ENCODE results near the gene TARM1.

The TARM1 gene

GRCh38 chr19:54021363-54021762 is 59.8 kb downstream of the TARM1 start:
- no peak for TF ChIP-seq POLR2A (IDR thresholded peaks at IDR 0.05; ENCODE audit: extremely low read depth, insufficient read length)
- TF ChIP-seq CTCF (IDR thresholded peaks at IDR 0.05; ENCODE audit: low read depth, low read length) = no peak
- TF ChIP-seq MAX (IDR thresholded peaks at IDR 0.05; ENCODE audit: low read depth, low read length) = no peak
- no peak for TF ChIP-seq MYC (IDR thresholded peaks at IDR 0.05; ENCODE audit: low read depth, low read length)
- H3K4me3 ChIP-seq (ENCODE audit: low read depth, low read length) = no peak overlapping the region
- no peak for DNase-seq (ENCODE audit: low read depth)

Measured in NB4 (cell line).